Transverse colon (tissue), 4 donors: ENCODE results near the gene HRH2. TPM values are rescaled to one million over a fixed set of nuclear protein-coding genes. Genes with fewer than 3 reads are reported as not detected.

Experiments
- DNase-seq: peaks from one replicate; pipeline ENCODE4 v3.0.0-alpha.2; 2019
- H3K27ac ChIP-seq, 4 donors: fragments of 200-600 bp; sonication (generic); 2 replicates each; pipeline ENCODE4 v1.5.1; 2016 to 2018; ENCODE audit warnings: inconsistent platforms in 4 of 4
- H3K27me3 ChIP-seq: fragments of 200-600 bp; sonication (generic); 2 replicates; pipeline ENCODE4 v1.5.1; 2017; ENCODE audit warnings: inconsistent platforms
- H3K36me3 ChIP-seq, 4 donors: fragments of 200-600 bp; sonication (generic); 2 replicates each; pipeline ENCODE4 v1.5.1; 2017 to 2019; ENCODE audit warnings: inconsistent platforms in 4 of 4
- H3K4me1 ChIP-seq, 4 donors: fragments of 200-600 bp; sonication (generic); 2 replicates each; pipeline ENCODE4 v1.5.1; 2017 to 2020; ENCODE audit warnings: inconsistent platforms in 4 of 4
- H3K4me3 ChIP-seq, 4 donors: fragments of 200-600 bp; sonication (generic); 1 replicate in 1 of 4; 2 replicates in 3 of 4; pipeline versions ENCODE4 v1.5.1 to v1.6.1; 2017 to 2019; ENCODE audit warnings: inconsistent platforms in 4 of 4
- H3K9me3 ChIP-seq, 2 donors: fragments of 200-600 bp; sonication (generic); 2 replicates each; pipeline ENCODE4 v1.5.1; 2017 to 2019; ENCODE audit warnings: inconsistent platforms in 2 of 2
- CTCF ChIP-seq, 5 experiments: fragments of 200-600 bp in 3 of 5; fragments of 450-650 bp in 2 of 5; sonication (generic) in 3 of 5; IDR thresholded peaks; 1 replicate in 2 of 5; 2 replicates in 3 of 5; pipeline ENCODE4 v1.5.1; 2016 to 2017; ENCODE audit warnings: antibody characterized with exemption in 5 of 5, inconsistent platforms in 3 of 5, mild to moderate bottlenecking in 2 of 5, moderate library complexity in 1 of 5
- EP300 ChIP-seq: sonication (generic); formaldehyde crosslinking; IDR thresholded peaks from one replicate; pipeline ENCODE4 v1.6.1; 2017; ENCODE audit warnings: antibody characterized with exemption, low read depth
- POLR2A ChIP-seq: fragments of 450-650 bp; IDR thresholded peaks from one replicate; pipeline ENCODE4 v1.6.1; 2016; ENCODE audit warnings: antibody characterized with exemption, mild to moderate bottlenecking, moderate library complexity
- POLR2AphosphoS5 ChIP-seq, 3 donors: sonication (generic); formaldehyde crosslinking; IDR thresholded peaks; one replicate each; pipeline ENCODE4 v1.6.1; 2016; ENCODE audit warnings: antibody characterized with exemption in 3 of 3
- WGBS, 2 donors: methylation state at CpG; one replicate each; pipeline ENCODE4 v1.1.5; 2018; ENCODE audit warnings: low coverage in 1 of 2; 5-methylcytosine and 5-hydroxymethylcytosine counted together
- in situ Hi-C, 4 donors: fragments of 200-750 bp; cut with MboI; loops; one replicate each; pipeline versions ENCODE4 v1.15.0 to v1.15.1; 2017; ENCODE audit warnings: low sequenced_read_pairs in 3 of 4, low pct_ligation_motif_present in 1 of 4, low pct_unique_long_range_greater_than_20kb in 1 of 4
- intact Hi-C: fragments of 100-400 bp; cut with DNase I; formaldehyde crosslinking; loops from one replicate; pipeline ENCODE4 v1.15.1; 2023; ENCODE audit warnings: low total_unique reads
- total RNA-seq, 4 donors: library from RNA; depleted of rRNA; stranded (reverse); fragments of >200 nt; gene quantifications; one replicate each; pipeline ENCODE4 v1.1.0, GENCODE V29; 2016

The HRH2 gene
- total RNA-seq, 4 donors from 2014 or later, result 0.20 to 1.5 (median 0.74) TPM

GRCh38 chr5:175729829-175730277 lies 72.0 kb downstream of the HRH2 start:
- Histone ChIP-seq H3K27ac (no peak overlapping the region), H3K4me1 (no peaks in the 10 kb centered on the region), H3K4me3 (no peak overlapping the region), H3K36me3 (no peaks in the 10 kb centered on the region), H3K27me3 (peaks cover 35% of the 10 kb centered on the region), H3K9me3 (no peaks in the 10 kb centered on the region)
- TF ChIP-seq POLR2A (no peak), CTCF (IDR thresholded peaks at IDR 0.05) (peak; percentile 84 to 97 (median 91))
- 0 to 7% methylated on average over 3 to 9 of the region's 9 CpGs for WGBS, 2 donors
- in situ Hi-C loops (loop anchor here in 1 of 4 donors (25.0 kb wide), 1 partner anchor 607 kb away; no protein-coding TSS in a partner anchor), intact Hi-C loops (no loop called here)
- peak; percentile 91 for DNase-seq

GRCh38 chr5:175731172-175731571 lies 73.3 kb downstream of the HRH2 start:
- intact Hi-C loops, result no loop called here
- in situ Hi-C loops, result loop anchor here in 1 of 4 donors (25.0 kb wide), 1 partner anchor 606 kb away; no protein-coding TSS in a partner anchor
- Histone ChIP-seq H3K4me3 (no peak overlapping the region), H3K27me3 (peaks cover 35% of the 10 kb centered on the region), H3K4me1 (no peaks in the 10 kb centered on the region), H3K36me3 (no peaks in the 10 kb centered on the region), H3K9me3 (no peaks in the 10 kb centered on the region), H3K27ac (no peak overlapping the region)
- 57% methylated on average over 3 of the region's 3 CpGs; no CpG with 5 or more reads in 1 of the 2 donors for WGBS, 2 donors
- no peak for TF ChIP-seq CTCF (IDR thresholded peaks at IDR 0.05)
- TF ChIP-seq POLR2A, result no peak
- TF ChIP-seq EP300, result no peak
- no peak for DNase-seq

GRCh38 chr5:175731756-175732465 lies 74.0 kb downstream of the HRH2 start:
- in situ Hi-C loops, result loop anchor here in 1 of 4 donors (25.0 kb wide), 1 partner anchor 605 kb away; no protein-coding TSS in a partner anchor
- Histone ChIP-seq H3K27ac (no peak overlapping the region), H3K9me3 (no peaks in the 10 kb centered on the region), H3K4me3 (no peak overlapping the region), H3K27me3 (peaks cover 35% of the 10 kb centered on the region), H3K4me1 (no peaks in the 10 kb centered on the region), H3K36me3 (no peaks in the 10 kb centered on the region)
- TF ChIP-seq POLR2AphosphoS5 (IDR thresholded peaks at IDR 0.05) (no peak), POLR2A (no peak), CTCF (IDR thresholded peaks at IDR 0.05) (no peak), EP300 (no peak)
- 70 to 79% methylated on average over 2 to 4 of the region's 4 CpGs for WGBS, 2 donors
- intact Hi-C loops, result no loop called here
- no peak for DNase-seq

GRCh38 chr5:175733017-175733416 lies 75.1 kb downstream of the HRH2 start:
- Histone ChIP-seq H3K4me1 (no peaks in the 10 kb centered on the region), H3K27ac (no peak overlapping the region), H3K9me3 (no peaks in the 10 kb centered on the region), H3K36me3 (no peaks in the 10 kb centered on the region), H3K27me3 (peaks cover 28% of the 10 kb centered on the region), H3K4me3 (no peak overlapping the region)
- intact Hi-C loops, result no loop called here
- in situ Hi-C loops, result loop anchor here in 1 of 4 donors (25.0 kb wide), 1 partner anchor 604 kb away; no protein-coding TSS in a partner anchor
- WGBS, 2 donors, result 80 to 92% methylated on average over 4 to 6 of the region's 6 CpGs
- TF ChIP-seq POLR2A, result no peak
- TF ChIP-seq EP300, result no peak
- no peak for TF ChIP-seq POLR2AphosphoS5 (IDR thresholded peaks at IDR 0.05)
- no peak for TF ChIP-seq CTCF (IDR thresholded peaks at IDR 0.05)
- DNase-seq, result no peak
